GM12878 (cell line): Measurements from ENCODE around the gene MYL12A. TPM values are rescaled to one million over a fixed set of nuclear protein-coding genes. Genes with fewer than 3 reads are reported as not detected.

Experiments
- BHLHE40 ChIP-seq, 2 experiments: fragments of 450-650 bp in 1 of 2; IDR thresholded peaks; 2 replicates each; pipeline ENCODE4 v1.6.1; 2011 to 2017; ENCODE audit warnings: low read depth in 2 of 2, borderline replicate concordance in 1 of 2, improper control_type of control experiment in 1 of 2, low read length in 1 of 2, mild to moderate bottlenecking in 1 of 2
- CREM ChIP-seq: IDR thresholded peaks from 2 replicates; pipeline ENCODE4 v1.6.1; 2014; ENCODE audit warnings: antibody characterized with exemption, low read depth
- CTCF ChIP-seq, 3 experiments: IDR thresholded peaks in 2 of 3; conservative IDR thresholded peaks in 1 of 3; 2 replicates each; pipeline ENCODE4 v1.5.1; 2011; ENCODE audit warnings: low read depth in 3 of 3, low read length in 3 of 3, mild to moderate bottlenecking in 3 of 3, control low read depth in 2 of 3, moderate library complexity in 2 of 3, inconsistent platforms in 1 of 3, mixed read lengths in 1 of 3; ENCODE audit not compliant: control insufficient read depth in 2 of 3, insufficient read depth in 1 of 3; ENCODE audit errors: extremely low read depth in 1 of 3
- ESRRA ChIP-seq: IDR thresholded peaks from 2 replicates; pipeline ENCODE4 v1.6.1; 2012; ENCODE audit warnings: mild to moderate bottlenecking, low read length, improper control_type of control experiment
- ETV6 ChIP-seq, 2 experiments: fragments of 450-650 bp in 1 of 2; IDR thresholded peaks in 1 of 2; conservative IDR thresholded peaks in 1 of 2; 2 replicates each; pipeline ENCODE4 v1.6.1; 2014; ENCODE audit warnings: antibody characterized with exemption in 1 of 2, borderline replicate concordance in 1 of 2, low read depth in 1 of 2, mild to moderate bottlenecking in 1 of 2, moderate library complexity in 1 of 2
- FOXM1 ChIP-seq: IDR thresholded peaks from 2 replicates; pipeline ENCODE4 v1.6.1; 2012; ENCODE audit warnings: low read depth, mild to moderate bottlenecking, inconsistent platforms, low read length, moderate library complexity
- HDGF ChIP-seq: fragments of 450-650 bp; IDR thresholded peaks from 2 replicates; pipeline ENCODE4 v1.6.1; 2016; ENCODE audit warnings: antibody characterized with exemption
- NR2C1 ChIP-seq: fragments of 450-650 bp; IDR thresholded peaks from 2 replicates; pipeline ENCODE4 v1.6.1; 2017; ENCODE audit warnings: antibody characterized with exemption, mild to moderate bottlenecking, moderate library complexity
- NR2F1 ChIP-seq: fragments of 450-650 bp; conservative IDR thresholded peaks from 2 replicates; pipeline ENCODE4 v1.6.1; 2017; ENCODE audit warnings: mild to moderate bottlenecking
- PKNOX1 ChIP-seq: fragments of 450-650 bp; IDR thresholded peaks from 2 replicates; pipeline ENCODE4 v1.6.1; 2016; ENCODE audit warnings: mild to moderate bottlenecking
- POLR2AphosphoS5 ChIP-seq: IDR thresholded peaks from 2 replicates; pipeline ENCODE4 v1.6.1; 2011; ENCODE audit warnings: mild to moderate bottlenecking, low read length, inconsistent platforms
- RAD21 ChIP-seq: IDR thresholded peaks from 2 replicates; pipeline ENCODE4 v1.6.1; 2011; ENCODE audit warnings: mild to moderate bottlenecking, low read depth, low read length, moderate library complexity; ENCODE audit not compliant: insufficient read depth
- SRF ChIP-seq, 2 experiments: IDR thresholded peaks; 2 replicates each; pipeline ENCODE4 v1.6.1; 2011; ENCODE audit warnings: low read depth in 2 of 2, low read length in 2 of 2, mild to moderate bottlenecking in 1 of 2, moderate library complexity in 1 of 2
- TAF1 ChIP-seq: IDR thresholded peaks from 2 replicates; pipeline ENCODE4 v1.6.1; 2011; ENCODE audit warnings: mild to moderate bottlenecking, low read depth, low read length, borderline replicate concordance
- ZBED1 ChIP-seq: IDR thresholded peaks from 2 replicates; pipeline ENCODE4 v1.6.1; 2016; ENCODE audit warnings: borderline replicate concordance
- ZBTB33 ChIP-seq: fragments of 450-650 bp; IDR thresholded peaks from 2 replicates; pipeline ENCODE4 v1.6.1; 2017; ENCODE audit warnings: mild to moderate bottlenecking
- polyA plus RNA-seq, 11 experiments: library from polyadenylated mRNA; depleted of rRNA in 4 of 11; unstranded in 6 of 11; stranded (reverse) in 5 of 11; fragments of >200 nt; fragmentation: Nextera tagmentation in 4 of 11; fragmentation: Illumina TruSeq in 1 of 11; extraction: Ambion mirVana in 4 of 11; extraction: Trizol in 1 of 11; gene quantifications; 1 replicate in 1 of 11; 2 replicates in 10 of 11; pipeline versions ENCODE4 v1.2.1 to v1.2.3, GENCODE V29; 2011 to 2016; ENCODE audit warnings: inconsistent platforms in 2 of 11, missing spikeins in 2 of 11, low read depth in 1 of 11
- total RNA-seq, 4 experiments: library from RNA; depleted of rRNA in 3 of 4; stranded (reverse); fragments of >200 nt in 3 of 4; fragmentation: Illumina TruSeq in 1 of 4; extraction: Trizol in 1 of 4; gene quantifications; 2 replicates each; pipeline versions ENCODE4 v1.2.1 to v1.2.3, GENCODE V29; 2013 to 2021
- TF ChIP-seq, protein P1 (sequence below): IDR thresholded peaks from 2 replicates; pipeline ENCODE4 v1.6.1; 2012; ENCODE audit warnings: low read depth, low read length, improper control_type of control experiment
- TF ChIP-seq, protein P2 (sequence below): IDR thresholded peaks from 2 replicates; pipeline ENCODE4 v1.6.1; 2011; ENCODE audit warnings: borderline replicate concordance, low read depth, mild to moderate bottlenecking, moderate library complexity, low read length; ENCODE audit not compliant: insufficient read depth, poor library complexity, severe bottlenecking
- TF ChIP-seq, protein P3 (sequence below): fragments of 450-650 bp; IDR thresholded peaks from 2 replicates; pipeline ENCODE4 v1.6.1; 2017; ENCODE audit warnings: borderline replicate concordance

MYL12A gene
- total and polyA plus RNA-seq, 10 of the 15 experiments (the other 5 are each of a cell fraction or from before 2014, with no cell fraction given), result 488 to 1,663 (median 924) TPM

DNA sequence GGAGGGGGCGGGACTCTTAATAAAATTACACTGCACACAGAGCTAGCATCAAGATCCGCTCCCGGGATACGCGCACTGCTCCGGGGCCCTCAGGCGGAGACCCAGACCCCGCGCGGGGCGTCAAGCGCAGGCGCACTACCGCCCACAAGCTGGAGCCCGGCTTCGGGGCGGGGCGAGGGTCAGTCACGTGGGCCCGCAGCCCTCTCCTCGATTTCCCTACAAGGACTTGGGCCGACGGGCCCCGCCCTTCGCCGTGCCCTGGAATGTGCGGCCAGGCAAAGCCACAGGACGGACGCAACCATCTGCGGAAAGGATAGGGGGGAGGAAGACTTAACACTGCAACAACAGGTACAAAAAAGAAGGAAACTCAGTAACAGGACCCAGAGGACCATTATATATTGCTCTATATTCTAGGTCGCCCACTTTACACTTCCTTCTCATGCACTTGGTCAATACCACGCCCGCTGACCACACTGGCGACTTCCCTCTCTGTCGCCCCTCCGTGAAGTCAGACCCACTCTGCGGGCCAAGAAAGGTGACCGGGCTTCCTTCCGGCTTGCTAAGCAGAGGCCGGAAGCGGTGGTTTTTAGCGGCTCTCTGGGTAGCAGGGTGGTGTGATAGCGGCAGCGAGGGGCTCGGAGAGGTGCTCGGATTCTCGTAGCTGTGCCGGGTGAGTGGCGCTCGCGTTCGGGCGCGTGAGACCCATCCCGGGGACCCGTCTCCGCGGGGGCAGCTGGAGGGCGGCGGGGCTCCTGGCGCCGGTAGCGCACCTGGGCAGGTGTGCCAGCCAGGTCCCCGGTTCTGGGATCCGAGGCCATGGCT is at the start of gene MYL12A (continued):
- TF ChIP-seq CTCF (IDR thresholded peaks at IDR 0.05 in 2 of 3, conservative IDR thresholded peaks at IDR 0.05 in 1 of 3; ENCODE audit: control insufficient read depth in 2 of 3, extremely low read depth in 1 of 3, insufficient read depth in 1 of 3, low read depth in 3 of 3, low read length in 3 of 3) (no peak), PKNOX1 (no peak), SRF (IDR thresholded peaks at IDR 0.05; ENCODE audit: low read depth in 2 of 2, low read length in 2 of 2) (peak; percentile 85 to 97), ESRRA (no peak), BHLHE40 (IDR thresholded peaks at IDR 0.05; ENCODE audit: borderline replicate concordance in 1 of 2, low read depth in 2 of 2, low read length in 1 of 2) (peak; percentile 98), POLR2AphosphoS5 (peak; percentile 99), NR2F1 (peak; percentile 97), CREM (peak; percentile 69; the same call in 1 of the 2 replicates), FOXM1 (peak; percentile 83), ETV6 (conservative IDR thresholded peaks at IDR 0.05 in 1 of 2, IDR thresholded peaks at IDR 0.05 in 1 of 2; ENCODE audit: borderline replicate concordance in 1 of 2, low read depth in 1 of 2) (peak; percentile 49 to 98; a peak in 3 of 4 replicates), NR2C1 (no peak), RAD21 (no peak), TAF1 (peak; percentile 98), ZBTB33 (no peak), HDGF (no peak; the same call in 1 of the 2 replicates), ZBED1 (no peak; the same call in 1 of the 2 replicates)
- TF ChIP-seq, protein P1, sequence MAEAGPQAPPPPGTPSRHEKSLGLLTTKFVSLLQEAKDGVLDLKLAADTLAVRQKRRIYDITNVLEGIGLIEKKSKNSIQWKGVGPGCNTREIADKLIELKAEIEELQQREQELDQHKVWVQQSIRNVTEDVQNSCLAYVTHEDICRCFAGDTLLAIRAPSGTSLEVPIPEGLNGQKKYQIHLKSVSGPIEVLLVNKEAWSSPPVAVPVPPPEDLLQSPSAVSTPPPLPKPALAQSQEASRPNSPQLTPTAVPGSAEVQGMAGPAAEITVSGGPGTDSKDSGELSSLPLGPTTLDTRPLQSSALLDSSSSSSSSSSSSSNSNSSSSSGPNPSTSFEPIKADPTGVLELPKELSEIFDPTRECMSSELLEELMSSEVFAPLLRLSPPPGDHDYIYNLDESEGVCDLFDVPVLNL, result peak; percentile 40; the same call in 1 of the 2 replicates
- TF ChIP-seq, protein P2, sequence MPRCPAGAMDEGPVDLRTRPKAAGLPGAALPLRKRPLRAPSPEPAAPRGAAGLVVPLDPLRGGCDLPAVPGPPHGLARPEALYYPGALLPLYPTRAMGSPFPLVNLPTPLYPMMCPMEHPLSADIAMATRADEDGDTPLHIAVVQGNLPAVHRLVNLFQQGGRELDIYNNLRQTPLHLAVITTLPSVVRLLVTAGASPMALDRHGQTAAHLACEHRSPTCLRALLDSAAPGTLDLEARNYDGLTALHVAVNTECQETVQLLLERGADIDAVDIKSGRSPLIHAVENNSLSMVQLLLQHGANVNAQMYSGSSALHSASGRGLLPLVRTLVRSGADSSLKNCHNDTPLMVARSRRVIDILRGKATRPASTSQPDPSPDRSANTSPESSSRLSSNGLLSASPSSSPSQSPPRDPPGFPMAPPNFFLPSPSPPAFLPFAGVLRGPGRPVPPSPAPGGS, result no peak
- TF ChIP-seq, protein P3, sequence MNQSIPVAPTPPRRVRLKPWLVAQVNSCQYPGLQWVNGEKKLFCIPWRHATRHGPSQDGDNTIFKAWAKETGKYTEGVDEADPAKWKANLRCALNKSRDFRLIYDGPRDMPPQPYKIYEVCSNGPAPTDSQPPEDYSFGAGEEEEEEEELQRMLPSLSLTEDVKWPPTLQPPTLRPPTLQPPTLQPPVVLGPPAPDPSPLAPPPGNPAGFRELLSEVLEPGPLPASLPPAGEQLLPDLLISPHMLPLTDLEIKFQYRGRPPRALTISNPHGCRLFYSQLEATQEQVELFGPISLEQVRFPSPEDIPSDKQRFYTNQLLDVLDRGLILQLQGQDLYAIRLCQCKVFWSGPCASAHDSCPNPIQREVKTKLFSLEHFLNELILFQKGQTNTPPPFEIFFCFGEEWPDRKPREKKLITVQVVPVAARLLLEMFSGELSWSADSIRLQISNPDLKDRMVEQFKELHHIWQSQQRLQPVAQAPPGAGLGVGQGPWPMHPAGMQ, result 0 out of 2 replicates have a peak, but pooled peaks have one; percentile 42
